ENCODE results near the gene MYH11. TPM values are rescaled to one million over a fixed set of nuclear protein-coding genes. Genes with fewer than 3 reads are reported as not detected.

MYH11 gene
- total and polyA plus RNA-seq, 2 donors (not counting 1 experiment from before 2014, with no cell fraction given), result 1.3 to 14.5 TPM

- Histone ChIP-seq H4K20me1 (ENCODE audit: control insufficient read depth, extremely low read depth, insufficient read depth, low read length) (no peaks in the 10 kb centered on the region), H3K9me3 (ENCODE audit: control insufficient read depth, insufficient read depth, low read depth, low read length) (no peaks in the 10 kb centered on the region), H3K4me2 (ENCODE audit: extremely low read depth, insufficient read depth, low read length) (no peak overlapping the region), H3K36me3 (ENCODE audit: control insufficient read depth, insufficient read depth, low read length) (no peaks in the 10 kb centered on the region), H3K9ac (ENCODE audit: insufficient read depth, low read length) (no peak overlapping the region), H2AFZ (ENCODE audit: low read length) (no peak overlapping the region), H3K4me1 (ENCODE audit: control insufficient read depth, extremely low read depth, insufficient read depth, low read length) (no peaks in the 10 kb centered on the region), H3K79me2 (ENCODE audit: control insufficient read depth, insufficient read depth, low read length) (no peaks in the 10 kb centered on the region), H3K27ac (ENCODE audit: insufficient read depth, low read length) (no peak overlapping the region), H3K27me3 (ENCODE audit: control insufficient read depth, insufficient read depth, low read length) (no peaks in the 10 kb centered on the region), H3K4me3 (replicated peaks in 1 of 4; ENCODE audit: control extremely low read depth in 1 of 4, insufficient read depth in 1 of 4, low read depth in 3 of 4, low read length in 4 of 4) (no peak overlapping the region)
- DNase-seq (ENCODE audit: low read depth in 2 of 2), result no peak
- TF ChIP-seq CTCF (conservative IDR thresholded peaks at IDR 0.05 in 1 of 2, IDR thresholded peaks at IDR 0.05 in 1 of 2; ENCODE audit: low read depth in 1 of 2, low read length in 2 of 2) (no peak), EZH2 (IDR thresholded peaks at IDR 0.05; ENCODE audit: low read length, missing control alignments) (no peak)
Observed at GRCh38 chr16:15836965-15837611, 19.7 kb downstream of the MYH11 start.

- Histone ChIP-seq H3K4me2 (ENCODE audit: extremely low read depth, insufficient read depth, low read length) (no peak overlapping the region), H3K4me3 (replicated peaks in 1 of 4; ENCODE audit: control extremely low read depth in 1 of 4, insufficient read depth in 1 of 4, low read depth in 3 of 4, low read length in 4 of 4) (no peak overlapping the region), H3K9ac (ENCODE audit: insufficient read depth, low read length) (no peak overlapping the region), H3K27ac (ENCODE audit: insufficient read depth, low read length) (no peak overlapping the region), H3K4me1 (ENCODE audit: control insufficient read depth, extremely low read depth, insufficient read depth, low read length) (no peaks in the 10 kb centered on the region), H3K36me3 (ENCODE audit: control insufficient read depth, insufficient read depth, low read length) (no peaks in the 10 kb centered on the region), H3K27me3 (ENCODE audit: control insufficient read depth, insufficient read depth, low read length) (no peaks in the 10 kb centered on the region), H2AFZ (ENCODE audit: low read length) (no peak overlapping the region), H3K9me3 (ENCODE audit: control insufficient read depth, insufficient read depth, low read depth, low read length) (no peaks in the 10 kb centered on the region), H3K79me2 (ENCODE audit: control insufficient read depth, insufficient read depth, low read length) (no peaks in the 10 kb centered on the region), H4K20me1 (ENCODE audit: control insufficient read depth, extremely low read depth, insufficient read depth, low read length) (no peaks in the 10 kb centered on the region)
- DNase-seq (ENCODE audit: low read depth in 2 of 2), result no peak
- TF ChIP-seq EZH2 (IDR thresholded peaks at IDR 0.05; ENCODE audit: low read length, missing control alignments) (no peak), CTCF (conservative IDR thresholded peaks at IDR 0.05 in 1 of 2, IDR thresholded peaks at IDR 0.05 in 1 of 2; ENCODE audit: low read depth in 1 of 2, low read length in 2 of 2) (no peak)
Observed at GRCh38 chr16:15836074-15836473, 20.8 kb downstream of the MYH11 start.

GRCh38 chr16:15835136-15835878, 21.5 kb downstream of the MYH11 start:
- no peaks in the 10 kb centered on the region for H4K20me1 ChIP-seq (ENCODE audit: control insufficient read depth, extremely low read depth, insufficient read depth, low read length)
- no peak overlapping the region for H3K4me3 ChIP-seq (replicated peaks in 1 of 4; ENCODE audit: control extremely low read depth in 1 of 4, insufficient read depth in 1 of 4, low read depth in 3 of 4, low read length in 4 of 4)
- no peak overlapping the region for H3K27ac ChIP-seq (ENCODE audit: insufficient read depth, low read length)
- H3K4me2 ChIP-seq (ENCODE audit: extremely low read depth, insufficient read depth, low read length), result no peak overlapping the region
- DNase-seq (ENCODE audit: low read depth in 2 of 2), result no peak
- no peak overlapping the region for H2AFZ ChIP-seq (ENCODE audit: low read length)
- no peaks in the 10 kb centered on the region for H3K36me3 ChIP-seq (ENCODE audit: control insufficient read depth, insufficient read depth, low read length)
- no peaks in the 10 kb centered on the region for H3K79me2 ChIP-seq (ENCODE audit: control insufficient read depth, insufficient read depth, low read length)
- no peak for TF ChIP-seq EZH2 (IDR thresholded peaks at IDR 0.05; ENCODE audit: low read length, missing control alignments)
- no peak for TF ChIP-seq CTCF (conservative IDR thresholded peaks at IDR 0.05 in 1 of 2, IDR thresholded peaks at IDR 0.05 in 1 of 2; ENCODE audit: low read depth in 1 of 2, low read length in 2 of 2)
- no peak overlapping the region for H3K9ac ChIP-seq (ENCODE audit: insufficient read depth, low read length)
- no peaks in the 10 kb centered on the region for H3K9me3 ChIP-seq (ENCODE audit: control insufficient read depth, insufficient read depth, low read depth, low read length)
- H3K4me1 ChIP-seq (ENCODE audit: control insufficient read depth, extremely low read depth, insufficient read depth, low read length), result no peaks in the 10 kb centered on the region
- no peaks in the 10 kb centered on the region for H3K27me3 ChIP-seq (ENCODE audit: control insufficient read depth, insufficient read depth, low read length)

Measured in fibroblast of lung (primary cell).